Heart left ventricle (tissue), 16 donors: ENCODE data around the gene PAFAH1B2. TPM values are rescaled to one million over a fixed set of nuclear protein-coding genes. Genes with fewer than 3 reads are reported as not detected.

Experiments used
- ATAC-seq, 4 donors: fragments of 200-7000 bp; cut with Tn5 transposase; one replicate each; pipeline ENCODE4 v1.9.1; 2020 to 2022; ENCODE audit warnings: moderate library complexity in 4 of 4, mild to moderate bottlenecking in 3 of 4, moderate number of reproducible peaks in 1 of 4
- DNase-seq, 5 donors: peaks; one replicate each; pipeline ENCODE4 v3.0.0-alpha.2; 2020
- H3K27ac ChIP-seq, 12 donors: fragments of 200-600 bp; sonication (generic) in 4 of 12; one replicate each; pipeline versions ENCODE4 v1.5.0 to v1.8.0; 2016 to 2022; ENCODE audit warnings: mild to moderate bottlenecking in 2 of 12
- H3K27me3 ChIP-seq, 9 donors: fragments of 200-600 bp; sonication (generic) in 2 of 9; one replicate each; pipeline versions ENCODE4 v1.5.1 to v1.8.0; 2016 to 2022; ENCODE audit warnings: mild to moderate bottlenecking in 3 of 9
- H3K36me3 ChIP-seq, 9 donors: fragments of 200-600 bp; sonication (generic) in 2 of 9; one replicate each; pipeline versions ENCODE4 v1.5.0 to v1.8.0; 2018 to 2022; ENCODE audit warnings: mild to moderate bottlenecking in 2 of 9
- H3K4me1 ChIP-seq, 12 donors: fragments of 200-600 bp; sonication (generic) in 4 of 12; one replicate each; pipeline versions ENCODE4 v1.5.0 to v1.8.0; 2016 to 2022; ENCODE audit warnings: mild to moderate bottlenecking in 3 of 12
- H3K4me3 ChIP-seq, 12 donors: fragments of 200-600 bp; sonication (generic) in 4 of 12; one replicate each; pipeline versions ENCODE4 v1.5.0 to v1.8.0; 2017 to 2022; ENCODE audit warnings: mild to moderate bottlenecking in 9 of 12, moderate library complexity in 4 of 12
- H3K9me3 ChIP-seq, 12 donors: fragments of 200-600 bp; sonication (generic) in 4 of 12; one replicate each; pipeline versions ENCODE4 v1.5.0 to v1.8.0; 2016 to 2022; ENCODE audit warnings: mild to moderate bottlenecking in 1 of 12
- CTCF ChIP-seq, 12 donors: fragments of 200-600 bp; sonication (generic) in 4 of 12; IDR thresholded peaks; one replicate each; pipeline versions ENCODE4 v1.5.0 to v1.8.0; 2018 to 2022; ENCODE audit warnings: antibody characterized with exemption in 12 of 12, mild to moderate bottlenecking in 5 of 12
- POLR2A ChIP-seq, 2 donors: fragments of 450-650 bp; IDR thresholded peaks; one replicate each; pipeline ENCODE4 v1.6.1; 2017; ENCODE audit warnings: antibody characterized with exemption in 2 of 2, mild to moderate bottlenecking in 2 of 2, moderate library complexity in 2 of 2
- WGBS, 4 donors: extraction: QIAGEN DNeasy Blood & Tissue Kit in 2 of 4; methylation state at CpG; one replicate each; pipeline versions ENCODE4 v1.1.5 to v1.1.7; 2013 to 2018; 5-methylcytosine and 5-hydroxymethylcytosine counted together
- intact Hi-C, 10 donors: fragments of 100-400 bp; cut with DNase I; formaldehyde crosslinking; loops; one replicate each; pipeline versions ENCODE4 v1.11.1 to v1.14.2; 2022
- polyA plus RNA-seq, 2 donors: library from polyadenylated mRNA; stranded (reverse); fragments of 200-250 nt; gene quantifications; one replicate each; pipeline ENCODE4 v1.2.3, GENCODE V29; 2013
- total RNA-seq, 9 donors: library from RNA; depleted of rRNA in 2 of 9; stranded (reverse); fragments of >200 nt in 2 of 9; fragmentation: NEBNext Ultra II Directional in 3 of 9; extraction: Animal tissue kit (Norgen Biotek cat#: 25700) in 3 of 9; gene quantifications; one replicate each; pipeline versions ENCODE4 v1.1.0 to v1.2.4, GENCODE V29; 2016 to 2023
- donor health status: ischemic (EF 13 %, LVEDD 7.1; RV severe dilation, severe dysfunction).
- donor health status: healthy with polysubstance abuse.
- donor health status: DM: no; HTN: yes; CAD: no.
- donor health status: DM: no; HTN: no; CAD: no.
- donor health status: ischemic (EF 25% LVEDD 6.9; RV normal size, moderate dysfunction).
- donor health status: ischemic (EF 25% LVEDD 5.7; RV mildly dilated, moderate dysfunction).
- donor health status: healthy.
- donor health status: DM: yes; HTN: yes; CAD: no.
- donor health status: ischemic (EF 35%, LVEDD 5.7; RV mildly dilated, moderate dysfunction).
- donor health status: nonischemic (EF 11% LVEDD 7.7; RV severe dilation, severe dysfunction).
- donor health status: DM: yes; HTN: yes; CAD: no.
- donor health status: PGD.
- donor health status: ischemic (EF 29% LVEDD 5.4; RV normal size, mild dysfunction).
- donor health status: nonischemic (EF 23%, LVEDD 6.1; RV moderate dilation, normal function).

PAFAH1B2 gene
- total and polyA plus RNA-seq, 11 donors: 16.7 to 81.1 (median 65.6) TPM

DNA sequence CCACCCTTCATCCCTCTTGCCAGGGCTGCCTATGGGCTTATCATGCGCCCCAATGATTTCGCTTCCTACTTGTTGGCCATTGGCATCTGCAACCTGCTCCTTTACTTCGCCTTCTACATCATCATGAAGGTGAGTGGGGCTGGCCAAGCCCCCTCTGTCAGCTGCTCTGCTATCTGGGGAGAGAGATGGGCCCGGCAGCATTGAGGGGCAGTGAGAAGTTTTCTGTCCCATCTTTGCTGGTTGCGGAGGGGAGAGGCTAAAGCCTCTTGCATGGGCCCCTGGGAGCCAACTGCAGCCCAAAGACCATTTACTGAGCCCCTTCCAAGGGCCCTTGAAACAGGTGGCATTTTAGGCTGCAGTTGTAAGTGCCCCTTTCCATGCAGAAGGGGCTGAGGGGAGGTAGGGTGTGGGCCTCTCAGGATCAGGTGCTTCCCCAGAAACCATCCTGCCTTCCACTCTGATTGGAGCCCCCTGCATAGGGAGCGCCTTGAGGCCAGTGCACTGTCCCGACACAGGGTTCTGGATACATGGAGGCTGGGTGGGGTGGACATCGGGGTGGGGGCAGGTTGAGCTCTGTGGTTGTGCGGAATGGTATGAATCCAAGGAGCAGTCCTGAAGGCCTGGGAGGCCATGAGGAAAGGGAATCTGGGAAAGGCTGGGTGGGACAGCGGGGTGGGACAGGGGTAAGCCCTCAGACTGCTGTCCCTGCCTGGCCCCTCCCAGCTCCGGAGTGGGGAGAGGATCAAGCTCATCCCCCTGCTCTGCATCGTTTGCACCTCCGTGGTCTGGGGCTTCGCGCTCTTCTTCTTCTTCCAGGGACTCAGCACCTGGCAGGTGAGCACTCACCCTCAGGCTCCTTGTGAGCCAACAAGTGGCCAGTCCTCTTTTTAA, 49.3 kb downstream of the PAFAH1B2 start:
- Histone ChIP-seq H3K36me3 (peaks cover 0 to 87% (median 74%) of the 10 kb centered on the region in 9 donors), H3K9me3 (no peaks in the 10 kb centered on the region), H3K4me3 (no peak overlapping the region), H3K4me1 (peaks cover 0 to 20% (median 5%) of the 10 kb centered on the region in 12 donors), H3K27me3 (no peaks in the 10 kb centered on the region), H3K27ac (no peak overlapping the region)
- intact Hi-C loops: no loop called here
- DNase-seq (peak in 1 of 5 donors; percentile 16), ATAC-seq (no peak)
- WGBS, 4 donors: 95 to 97% (median 96%) methylated on average over 14 to 15 of the region's 15 CpGs
- TF ChIP-seq POLR2A (IDR thresholded peaks at IDR 0.05) (no peak), CTCF (IDR thresholded peaks at IDR 0.05) (no peak)

GRCh38 chr11:117194267-117194666, 50.2 kb downstream of the PAFAH1B2 start:
- WGBS, 4 donors: 77 to 88% (median 84%) methylated on average over 5 of the region's 5 CpGs
- ATAC-seq: no peak
- Histone ChIP-seq H3K27me3 (no peaks in the 10 kb centered on the region), H3K9me3 (no peaks in the 10 kb centered on the region), H3K4me1 (peaks cover 0 to 20% (median 13%) of the 10 kb centered on the region in 12 donors), H3K27ac (no peak overlapping the region), H3K36me3 (peaks cover 0 to 78% (median 65%) of the 10 kb centered on the region in 9 donors), H3K4me3 (no peak overlapping the region)
- peak in 1 of 5 donors; percentile 5 for DNase-seq
- TF ChIP-seq POLR2A (IDR thresholded peaks at IDR 0.05) (no peak), CTCF (IDR thresholded peaks at IDR 0.05) (no peak)
- intact Hi-C loops: no loop called here

DNA sequence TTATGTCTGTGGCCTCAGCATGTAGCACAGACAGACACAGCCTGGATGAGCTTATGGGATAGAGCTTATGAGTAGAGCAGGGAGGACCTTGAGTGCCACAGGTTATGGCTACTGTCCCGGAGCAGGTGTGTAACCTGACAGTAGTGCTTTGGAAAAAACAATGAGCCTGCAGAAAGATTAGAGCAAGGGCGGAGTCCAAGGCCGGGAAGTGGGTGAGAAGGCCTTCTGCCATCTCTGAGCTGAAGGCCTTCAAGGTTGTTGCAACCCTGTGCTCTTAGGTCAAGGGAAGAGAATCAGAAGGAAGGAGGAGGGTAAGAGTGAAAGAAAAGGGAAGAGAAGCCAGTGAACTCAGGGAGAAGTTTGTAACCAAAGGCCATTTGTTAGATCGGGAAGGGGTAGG, 51.2 kb downstream of the PAFAH1B2 start:
- no peaks in the 10 kb centered on the region for H3K9me3 ChIP-seq
- DNase-seq (peak in 1 of 5 donors; percentile 16), ATAC-seq (no peak)
- intact Hi-C loops: no loop called here
- H3K27me3 ChIP-seq: no peaks in the 10 kb centered on the region
- TF ChIP-seq POLR2A (IDR thresholded peaks at IDR 0.05) (no peak), CTCF (IDR thresholded peaks at IDR 0.05) (no peak)
- peaks cover 0 to 69% (median 56%) of the 10 kb centered on the region in 9 donors for H3K36me3 ChIP-seq
- peaks cover 0 to 24% (median 15%) of the 10 kb centered on the region in 12 donors for H3K4me1 ChIP-seq
- WGBS, 4 donors: 92 to 95% (median 94%) methylated on average over 4 of the region's 4 CpGs
- H3K4me3 ChIP-seq: no peak overlapping the region
- H3K27ac ChIP-seq: no peak overlapping the region

- H3K36me3 ChIP-seq: peaks cover 0 to 64% (median 51%) of the 10 kb centered on the region in 9 donors
- peak in 1 of 5 donors; percentile 25 for DNase-seq
Measured at GRCh38 chr11:117195761-117196160, 51.7 kb downstream of the PAFAH1B2 start.

More at GRCh38 chr11:117195761-117196160, 51.7 kb downstream of the PAFAH1B2 start:
- intact Hi-C loops: no loop called here
- WGBS, 4 donors: 90 to 92% (median 92%) methylated on average over 16 to 19 of the region's 19 CpGs
- no peak for ATAC-seq
- H3K4me1 ChIP-seq: peaks cover 0 to 24% (median 17%) of the 10 kb centered on the region in 12 donors
- no peaks in the 10 kb centered on the region for H3K9me3 ChIP-seq
- H3K27me3 ChIP-seq: no peaks in the 10 kb centered on the region
- no peak overlapping the region for H3K27ac ChIP-seq
- H3K4me3 ChIP-seq: no peak overlapping the region
- TF ChIP-seq CTCF (IDR thresholded peaks at IDR 0.05) (no peak), POLR2A (IDR thresholded peaks at IDR 0.05) (no peak)
